ENCODE data around the gene PDZD4.

DNA sequence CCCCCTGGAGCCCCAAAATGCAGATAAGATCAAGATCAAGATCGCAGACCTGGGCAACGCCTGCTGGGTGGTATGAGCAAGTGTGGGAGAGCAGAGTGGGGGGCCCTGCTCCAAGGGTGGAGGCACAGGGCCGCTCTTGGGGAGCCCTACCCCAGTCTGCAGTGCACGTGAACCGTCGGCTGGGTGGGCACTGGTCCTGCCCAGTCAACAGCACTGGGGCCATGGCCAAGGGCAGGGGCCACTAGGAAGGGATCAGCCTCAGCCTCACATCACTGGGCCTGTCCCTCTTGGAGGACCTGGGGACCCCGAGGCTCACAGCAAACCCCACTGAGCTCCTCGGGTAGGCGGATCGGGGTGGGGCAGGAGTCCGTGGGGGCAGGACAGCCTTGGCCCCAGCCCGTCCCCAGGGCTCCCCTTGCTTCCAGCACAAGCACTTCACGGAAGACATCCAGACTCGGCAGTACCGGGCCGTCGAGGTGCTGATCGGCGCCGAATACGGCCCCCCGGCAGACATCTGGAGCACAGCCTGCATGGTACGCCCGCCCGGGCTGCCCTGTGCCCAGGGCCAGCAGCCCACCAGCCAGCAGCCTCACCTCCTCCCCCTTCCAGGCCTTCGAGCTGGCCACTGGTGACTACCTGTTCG is 45.9 kb downstream of the PDZD4 start:
- TF ChIP-seq CTCF (conservative IDR thresholded peaks at IDR 0.05; ENCODE audit: low read depth, low read length) (no peak), EZH2 (IDR thresholded peaks at IDR 0.05; ENCODE audit: low read length, unreplicated experiment) (no peak)
